Measurements from ENCODE around the gene HYAL4.
A peak's percentile ranks its signal among the peaks of the same experiment; 100 is the strongest.
"Not testable (repeated sequence)": the region's sequence is repeated elsewhere in the genome, so short reads cannot be mapped to it uniquely, and the experiment has no call there.

Gene HYAL4

GRCh38 chr7:123845823-123846216, 851 bp downstream of the HYAL4 start:
- no peak overlapping the region for H3K4me3 ChIP-seq (ENCODE audit: low read depth, low read length)
- TF ChIP-seq, protein P1, sequence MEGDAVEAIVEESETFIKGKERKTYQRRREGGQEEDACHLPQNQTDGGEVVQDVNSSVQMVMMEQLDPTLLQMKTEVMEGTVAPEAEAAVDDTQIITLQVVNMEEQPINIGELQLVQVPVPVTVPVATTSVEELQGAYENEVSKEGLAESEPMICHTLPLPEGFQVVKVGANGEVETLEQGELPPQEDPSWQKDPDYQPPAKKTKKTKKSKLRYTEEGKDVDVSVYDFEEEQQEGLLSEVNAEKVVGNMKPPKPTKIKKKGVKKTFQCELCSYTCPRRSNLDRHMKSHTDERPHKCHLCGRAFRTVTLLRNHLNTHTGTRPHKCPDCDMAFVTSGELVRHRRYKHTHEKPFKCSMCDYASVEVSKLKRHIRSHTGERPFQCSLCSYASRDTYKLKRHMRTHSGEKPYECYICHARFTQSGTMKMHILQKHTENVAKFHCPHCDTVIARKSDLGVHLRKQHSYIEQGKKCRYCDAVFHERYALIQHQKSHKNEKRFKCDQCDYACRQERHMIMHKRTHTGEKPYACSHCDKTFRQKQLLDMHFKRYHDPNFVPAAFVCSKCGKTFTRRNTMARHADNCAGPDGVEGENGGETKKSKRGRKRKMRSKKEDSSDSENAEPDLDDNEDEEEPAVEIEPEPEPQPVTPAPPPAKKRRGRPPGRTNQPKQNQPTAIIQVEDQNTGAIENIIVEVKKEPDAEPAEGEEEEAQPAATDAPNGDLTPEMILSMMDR (IDR thresholded peaks at IDR 0.05; ENCODE audit: low read depth, low read length), result no peak
- no peak overlapping the region for H3K27ac ChIP-seq
- H3K9me3 ChIP-seq (ENCODE audit: severe bottlenecking), result no peaks in the 10 kb centered on the region
- no peaks in the 10 kb centered on the region for H3K36me3 ChIP-seq
- no peak for DNase-seq
- H3K27me3 ChIP-seq (ENCODE audit: insufficient read depth, low read depth, severe bottlenecking), result no peaks in the 10 kb centered on the region

- Histone ChIP-seq H3K9me3 (ENCODE audit: severe bottlenecking) (no peaks in the 10 kb centered on the region), H3K36me3 (no peaks in the 10 kb centered on the region), H3K4me3 (ENCODE audit: low read depth, low read length) (no peak overlapping the region), H3K27me3 (ENCODE audit: insufficient read depth, low read depth, severe bottlenecking) (no peaks in the 10 kb centered on the region), H3K27ac (no peak overlapping the region)
- DNase-seq, result peak; percentile 28
- TF ChIP-seq, protein P1 (IDR thresholded peaks at IDR 0.05; ENCODE audit: low read depth, low read length), result no peak
Measured at GRCh38 chr7:123846217-123846891, 1.4 kb downstream of the HYAL4 start.

GRCh38 chr7:123847868-123848267, 2.9 kb downstream of the HYAL4 start:
- no peaks in the 10 kb centered on the region for H3K36me3 ChIP-seq
- H3K27ac ChIP-seq, result no peak overlapping the region
- no peak overlapping the region for H3K4me3 ChIP-seq (ENCODE audit: low read depth, low read length)
- DNase-seq, result no peak
- H3K9me3 ChIP-seq (ENCODE audit: severe bottlenecking), result no peaks in the 10 kb centered on the region
- H3K27me3 ChIP-seq (ENCODE audit: insufficient read depth, low read depth, severe bottlenecking), result no peaks in the 10 kb centered on the region
- TF ChIP-seq, protein P1 (IDR thresholded peaks at IDR 0.05; ENCODE audit: low read depth, low read length), result no peak

- no peaks in the 10 kb centered on the region for H3K9me3 ChIP-seq (ENCODE audit: severe bottlenecking)
- H3K36me3 ChIP-seq, result no peaks in the 10 kb centered on the region
- H3K27me3 ChIP-seq (ENCODE audit: insufficient read depth, low read depth, severe bottlenecking), result no peaks in the 10 kb centered on the region
- no peak overlapping the region for H3K27ac ChIP-seq
- TF ChIP-seq, protein P1 (IDR thresholded peaks at IDR 0.05; ENCODE audit: low read depth, low read length), result no peak
- H3K4me3 ChIP-seq (ENCODE audit: low read depth, low read length), result no peak overlapping the region
- DNase-seq, result no peak
Measured at GRCh38 chr7:123849855-123850254, 4.9 kb downstream of the HYAL4 start.

DNA sequence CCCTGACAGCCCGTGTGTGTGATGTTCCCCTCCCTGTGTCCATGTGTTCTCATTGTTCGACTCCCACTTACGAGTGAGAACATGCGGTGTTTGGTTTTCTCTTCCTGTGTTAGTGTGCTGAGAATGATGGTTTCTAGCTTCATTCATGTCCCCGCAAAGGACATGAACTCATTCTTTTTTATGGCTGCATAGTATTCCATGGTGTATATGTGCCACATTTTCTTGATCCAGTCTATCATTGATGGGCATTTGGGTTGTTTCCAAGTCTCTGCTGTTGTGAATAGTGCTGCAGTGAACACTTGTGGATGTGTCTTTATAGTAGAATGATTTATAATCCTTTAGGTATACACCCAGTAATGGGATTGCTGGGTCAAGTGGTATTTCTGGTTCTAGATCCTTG, 6.4 kb downstream of the HYAL4 start:
- not testable (repeated sequence) for H3K9me3 ChIP-seq (ENCODE audit: severe bottlenecking); DNase-seq; H3K27me3 ChIP-seq (ENCODE audit: insufficient read depth, low read depth, severe bottlenecking); H3K36me3 ChIP-seq; H3K27ac ChIP-seq; H3K4me3 ChIP-seq (ENCODE audit: low read depth, low read length)

GRCh38 chr7:123854291-123854690, 9.3 kb downstream of the HYAL4 start:
- not testable (repeated sequence) for H3K27me3 ChIP-seq (ENCODE audit: insufficient read depth, low read depth, severe bottlenecking); DNase-seq

GRCh38 chr7:123856428-123856827, 11.5 kb downstream of the HYAL4 start:
- TF ChIP-seq, protein P1 (IDR thresholded peaks at IDR 0.05; ENCODE audit: low read depth, low read length), result 0 out of 2 replicates have a peak, but pooled peaks have one; percentile 4
- not testable (repeated sequence) for H3K27me3 ChIP-seq (ENCODE audit: insufficient read depth, low read depth, severe bottlenecking); H3K9me3 ChIP-seq (ENCODE audit: severe bottlenecking); H3K27ac ChIP-seq; H3K4me3 ChIP-seq (ENCODE audit: low read depth, low read length); H3K36me3 ChIP-seq
- DNase-seq, result peak; percentile 17

More at GRCh38 chr7:123854291-123854690, 9.3 kb downstream of the HYAL4 start:
- not testable (repeated sequence) for H3K9me3 ChIP-seq (ENCODE audit: severe bottlenecking); H3K36me3 ChIP-seq; H3K27ac ChIP-seq; H3K4me3 ChIP-seq (ENCODE audit: low read depth, low read length)

Data from WERI-Rb-1 (cell line).